A549 (cell line): Measurements from ENCODE around the gene LYRM7.

ENCODE experiments used
- CEBPB ChIP-seq, 2 experiments: fragments of >200 bp in 1 of 2; sonication (Bioruptor Twin) in 1 of 2; formaldehyde crosslinking in 1 of 2; IDR thresholded peaks; 2 replicates each; pipeline ENCODE4 v1.6.1; 2012 to 2016
- EP300 ChIP-seq, 2 experiments: fragments of >200 bp; sonication (Bioruptor Twin); formaldehyde crosslinking; IDR thresholded peaks; 2 replicates in 1 of 2; 3 replicates in 1 of 2; pipeline ENCODE4 v1.6.1; 2016 to 2017
- ESRRA ChIP-seq: fragments of 150-350 bp; IDR thresholded peaks from 2 replicates; pipeline ENCODE4 v1.6.1; 2014; ENCODE audit warnings: mild to moderate bottlenecking, low read length, borderline replicate concordance
- MAZ ChIP-seq: fragments of 150-350 bp; IDR thresholded peaks from 2 replicates; pipeline ENCODE4 v1.6.1; 2014; ENCODE audit warnings: antibody characterized with exemption, low read depth, low read length, borderline replicate concordance
- POLR2A ChIP-seq: IDR thresholded peaks from 2 replicates; pipeline ENCODE4 v1.6.1; 2012; ENCODE audit warnings: mild to moderate bottlenecking, low read length
- POLR2AphosphoS2 ChIP-seq: conservative IDR thresholded peaks from 2 replicates; pipeline ENCODE4 v1.6.1; 2012; ENCODE audit warnings: low read length, improper control_type of control experiment, inconsistent platforms
- RAD21 ChIP-seq, 2 experiments: fragments of >200 bp in 1 of 2; sonication (Bioruptor Twin) in 1 of 2; formaldehyde crosslinking in 1 of 2; IDR thresholded peaks in 1 of 2; conservative IDR thresholded peaks in 1 of 2; 2 replicates in 1 of 2; 3 replicates in 1 of 2; pipeline ENCODE4 v1.6.1; 2012 to 2018; ENCODE audit warnings: inconsistent platforms in 1 of 2
- RFX5 ChIP-seq: fragments of 450-650 bp; IDR thresholded peaks from 2 replicates; pipeline ENCODE4 v1.7.1; 2014; ENCODE audit warnings: antibody characterized with exemption, mild to moderate bottlenecking, moderate library complexity
- TP53 ChIP-seq: fragments of 250-450 bp; sonication (Bioruptor Pico); IDR thresholded peaks from 2 replicates; pipeline ENCODE4 v1.5.0; 2021; ENCODE audit warnings: mild to moderate bottlenecking, moderate library complexity
- TF ChIP-seq, protein P1 (sequence below): fragments of >200 bp; sonication (Bioruptor Twin); formaldehyde crosslinking; IDR thresholded peaks from 3 replicates; pipeline ENCODE4 v1.5.1; 2016
- TF ChIP-seq, protein P2 (sequence below): fragments of 200-600 bp; sonication (generic); IDR thresholded peaks from 2 replicates; pipeline ENCODE4 v1.6.1; 2016; ENCODE audit warnings: antibody characterized with exemption, mild to moderate bottlenecking, moderate library complexity
- TF ChIP-seq, protein P3 (sequence below): fragments of 250-450 bp; sonication (Bioruptor Pico); IDR thresholded peaks from 2 replicates; pipeline ENCODE4 v1.5.0; 2021; ENCODE audit warnings: mild to moderate bottlenecking, moderate library complexity, borderline replicate concordance

DNA sequence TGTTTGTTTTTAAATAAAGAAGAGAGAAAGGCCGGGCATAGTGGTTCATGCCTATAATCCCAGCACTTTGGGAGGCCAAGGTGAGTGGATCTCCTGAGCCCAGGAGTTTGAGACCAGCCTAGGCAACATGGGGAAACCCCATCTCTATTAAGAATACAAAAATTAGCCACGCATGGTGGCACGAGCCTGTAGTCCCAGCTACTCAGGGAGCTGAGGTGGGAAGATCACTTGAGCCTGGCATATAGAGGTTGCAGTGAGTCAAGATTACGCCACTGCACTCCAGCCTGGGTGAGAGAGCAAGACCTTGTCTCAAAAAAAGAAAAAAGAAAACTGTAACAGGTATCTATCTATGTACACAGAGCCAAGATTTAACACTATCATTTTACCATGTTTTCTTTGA, 58.9 kb downstream of the LYRM7 start:
- TF ChIP-seq RAD21 (conservative IDR thresholded peaks at IDR 0.05 in 1 of 2, IDR thresholded peaks at IDR 0.05 in 1 of 2) (no peak), POLR2A (no peak), ESRRA (no peak), TP53 (CRISPR knock-in tag) (no peak), CEBPB (IDR thresholded peaks at IDR 0.05) (no peak), POLR2AphosphoS2 (no peak), RFX5 (no peak), MAZ (no peak), EP300 (IDR thresholded peaks at IDR 0.05) (no peak)
- TF ChIP-seq, protein P1, sequence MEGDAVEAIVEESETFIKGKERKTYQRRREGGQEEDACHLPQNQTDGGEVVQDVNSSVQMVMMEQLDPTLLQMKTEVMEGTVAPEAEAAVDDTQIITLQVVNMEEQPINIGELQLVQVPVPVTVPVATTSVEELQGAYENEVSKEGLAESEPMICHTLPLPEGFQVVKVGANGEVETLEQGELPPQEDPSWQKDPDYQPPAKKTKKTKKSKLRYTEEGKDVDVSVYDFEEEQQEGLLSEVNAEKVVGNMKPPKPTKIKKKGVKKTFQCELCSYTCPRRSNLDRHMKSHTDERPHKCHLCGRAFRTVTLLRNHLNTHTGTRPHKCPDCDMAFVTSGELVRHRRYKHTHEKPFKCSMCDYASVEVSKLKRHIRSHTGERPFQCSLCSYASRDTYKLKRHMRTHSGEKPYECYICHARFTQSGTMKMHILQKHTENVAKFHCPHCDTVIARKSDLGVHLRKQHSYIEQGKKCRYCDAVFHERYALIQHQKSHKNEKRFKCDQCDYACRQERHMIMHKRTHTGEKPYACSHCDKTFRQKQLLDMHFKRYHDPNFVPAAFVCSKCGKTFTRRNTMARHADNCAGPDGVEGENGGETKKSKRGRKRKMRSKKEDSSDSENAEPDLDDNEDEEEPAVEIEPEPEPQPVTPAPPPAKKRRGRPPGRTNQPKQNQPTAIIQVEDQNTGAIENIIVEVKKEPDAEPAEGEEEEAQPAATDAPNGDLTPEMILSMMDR = no peak
- TF ChIP-seq, protein P2, sequence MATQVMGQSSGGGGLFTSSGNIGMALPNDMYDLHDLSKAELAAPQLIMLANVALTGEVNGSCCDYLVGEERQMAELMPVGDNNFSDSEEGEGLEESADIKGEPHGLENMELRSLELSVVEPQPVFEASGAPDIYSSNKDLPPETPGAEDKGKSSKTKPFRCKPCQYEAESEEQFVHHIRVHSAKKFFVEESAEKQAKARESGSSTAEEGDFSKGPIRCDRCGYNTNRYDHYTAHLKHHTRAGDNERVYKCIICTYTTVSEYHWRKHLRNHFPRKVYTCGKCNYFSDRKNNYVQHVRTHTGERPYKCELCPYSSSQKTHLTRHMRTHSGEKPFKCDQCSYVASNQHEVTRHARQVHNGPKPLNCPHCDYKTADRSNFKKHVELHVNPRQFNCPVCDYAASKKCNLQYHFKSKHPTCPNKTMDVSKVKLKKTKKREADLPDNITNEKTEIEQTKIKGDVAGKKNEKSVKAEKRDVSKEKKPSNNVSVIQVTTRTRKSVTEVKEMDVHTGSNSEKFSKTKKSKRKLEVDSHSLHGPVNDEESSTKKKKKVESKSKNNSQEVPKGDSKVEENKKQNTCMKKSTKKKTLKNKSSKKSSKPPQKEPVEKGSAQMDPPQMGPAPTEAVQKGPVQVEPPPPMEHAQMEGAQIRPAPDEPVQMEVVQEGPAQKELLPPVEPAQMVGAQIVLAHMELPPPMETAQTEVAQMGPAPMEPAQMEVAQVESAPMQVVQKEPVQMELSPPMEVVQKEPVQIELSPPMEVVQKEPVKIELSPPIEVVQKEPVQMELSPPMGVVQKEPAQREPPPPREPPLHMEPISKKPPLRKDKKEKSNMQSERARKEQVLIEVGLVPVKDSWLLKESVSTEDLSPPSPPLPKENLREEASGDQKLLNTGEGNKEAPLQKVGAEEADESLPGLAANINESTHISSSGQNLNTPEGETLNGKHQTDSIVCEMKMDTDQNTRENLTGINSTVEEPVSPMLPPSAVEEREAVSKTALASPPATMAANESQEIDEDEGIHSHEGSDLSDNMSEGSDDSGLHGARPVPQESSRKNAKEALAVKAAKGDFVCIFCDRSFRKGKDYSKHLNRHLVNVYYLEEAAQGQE = no peak
- TF ChIP-seq, protein P3, sequence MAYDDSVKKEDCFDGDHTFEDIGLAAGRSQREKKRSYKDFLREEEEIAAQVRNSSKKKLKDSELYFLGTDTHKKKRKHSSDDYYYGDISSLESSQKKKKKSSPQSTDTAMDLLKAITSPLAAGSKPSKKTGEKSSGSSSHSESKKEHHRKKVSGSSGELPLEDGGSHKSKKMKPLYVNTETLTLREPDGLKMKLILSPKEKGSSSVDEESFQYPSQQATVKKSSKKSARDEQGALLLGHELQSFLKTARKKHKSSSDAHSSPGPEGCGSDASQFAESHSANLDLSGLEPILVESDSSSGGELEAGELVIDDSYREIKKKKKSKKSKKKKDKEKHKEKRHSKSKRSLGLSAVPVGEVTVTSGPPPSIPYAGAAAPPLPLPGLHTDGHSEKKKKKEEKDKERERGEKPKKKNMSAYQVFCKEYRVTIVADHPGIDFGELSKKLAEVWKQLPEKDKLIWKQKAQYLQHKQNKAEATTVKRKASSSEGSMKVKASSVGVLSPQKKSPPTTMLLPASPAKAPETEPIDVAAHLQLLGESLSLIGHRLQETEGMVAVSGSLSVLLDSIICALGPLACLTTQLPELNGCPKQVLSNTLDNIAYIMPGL = no peak
